HG03469 (cell line): ENCODE measurements around the gene CARD6.
A peak's percentile ranks its signal among the peaks of the same experiment; 100 is the strongest.
"Not testable (repeated sequence)": the region's sequence is repeated elsewhere in the genome, so short reads cannot be mapped to it uniquely, and the experiment has no call there.

Experiments
- ATAC-seq: cut with Tn5 transposase; IDR thresholded peaks from one replicate; pipeline ENCODE4 v1.9.1; 2021; ENCODE audit warnings: mild to moderate bottlenecking, moderate library complexity, moderate number of reproducible peaks; ENCODE audit not compliant: unreplicated experiment

Gene CARD6

DNA sequence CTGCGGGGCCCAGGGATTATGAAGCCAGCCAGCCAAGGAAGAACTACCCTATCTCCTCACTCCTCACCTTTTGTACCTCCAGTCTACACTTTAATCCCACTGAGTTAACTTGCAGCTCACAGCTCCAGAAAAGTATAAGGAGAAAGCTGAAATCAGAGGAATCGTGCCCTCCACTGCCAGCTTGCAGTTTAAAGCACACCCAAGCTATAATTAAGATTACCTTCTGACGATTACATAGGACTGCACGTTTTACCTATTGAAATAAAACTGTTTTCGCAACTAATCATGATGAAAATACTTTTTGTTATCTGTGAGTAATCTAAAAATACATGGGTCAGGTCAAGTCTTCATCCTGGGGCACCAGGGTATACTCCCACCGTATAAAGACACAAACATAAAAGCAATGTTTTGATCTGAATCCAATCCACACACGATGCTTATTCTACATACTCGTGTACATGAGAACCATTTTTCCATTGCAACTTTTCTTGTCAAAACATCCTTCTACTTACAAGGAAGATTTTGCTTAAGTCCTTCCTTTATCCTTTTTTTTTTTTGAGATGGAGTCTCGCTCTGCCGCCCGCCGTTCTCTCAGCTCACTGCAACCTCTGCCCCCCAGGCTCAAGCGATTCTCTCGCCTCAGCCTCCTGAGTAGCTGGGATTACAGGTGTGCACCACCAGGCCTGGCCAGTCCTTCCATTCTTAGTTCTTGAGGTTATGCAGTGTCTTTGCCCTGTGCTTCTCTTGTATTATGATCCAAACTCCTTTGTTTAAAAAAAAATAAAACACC, 13.8 kb upstream of the CARD6 start:
- ATAC-seq: no peak

DNA sequence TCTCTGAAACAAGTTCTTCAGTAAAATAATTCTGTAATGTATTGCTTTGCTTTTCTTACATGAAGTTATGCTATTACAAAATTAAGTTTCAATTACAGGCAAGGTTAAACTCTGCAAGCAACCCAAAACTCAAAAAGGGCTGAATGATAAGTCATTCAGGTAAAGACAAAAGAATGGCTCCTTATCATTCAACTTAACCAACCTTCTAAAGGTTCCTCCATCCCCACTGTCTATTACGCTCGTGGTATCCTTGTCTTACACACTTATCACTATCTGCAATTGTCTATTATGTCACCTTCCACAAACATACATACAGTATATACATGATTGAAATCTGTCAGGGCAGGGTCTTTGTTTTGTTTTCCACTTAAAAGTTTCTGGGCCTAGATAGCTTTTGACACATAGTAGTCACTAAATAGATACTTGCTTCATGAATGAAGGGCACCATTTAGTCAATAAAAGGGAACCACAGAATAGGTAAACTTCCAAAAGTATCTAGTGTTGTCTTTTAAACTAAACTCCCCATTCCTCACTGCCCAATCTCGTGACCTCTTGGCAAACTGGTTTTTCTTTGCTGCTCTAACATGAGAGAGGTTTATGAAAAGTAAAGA, 13.0 kb upstream of the CARD6 start:
- no peak for ATAC-seq

DNA sequence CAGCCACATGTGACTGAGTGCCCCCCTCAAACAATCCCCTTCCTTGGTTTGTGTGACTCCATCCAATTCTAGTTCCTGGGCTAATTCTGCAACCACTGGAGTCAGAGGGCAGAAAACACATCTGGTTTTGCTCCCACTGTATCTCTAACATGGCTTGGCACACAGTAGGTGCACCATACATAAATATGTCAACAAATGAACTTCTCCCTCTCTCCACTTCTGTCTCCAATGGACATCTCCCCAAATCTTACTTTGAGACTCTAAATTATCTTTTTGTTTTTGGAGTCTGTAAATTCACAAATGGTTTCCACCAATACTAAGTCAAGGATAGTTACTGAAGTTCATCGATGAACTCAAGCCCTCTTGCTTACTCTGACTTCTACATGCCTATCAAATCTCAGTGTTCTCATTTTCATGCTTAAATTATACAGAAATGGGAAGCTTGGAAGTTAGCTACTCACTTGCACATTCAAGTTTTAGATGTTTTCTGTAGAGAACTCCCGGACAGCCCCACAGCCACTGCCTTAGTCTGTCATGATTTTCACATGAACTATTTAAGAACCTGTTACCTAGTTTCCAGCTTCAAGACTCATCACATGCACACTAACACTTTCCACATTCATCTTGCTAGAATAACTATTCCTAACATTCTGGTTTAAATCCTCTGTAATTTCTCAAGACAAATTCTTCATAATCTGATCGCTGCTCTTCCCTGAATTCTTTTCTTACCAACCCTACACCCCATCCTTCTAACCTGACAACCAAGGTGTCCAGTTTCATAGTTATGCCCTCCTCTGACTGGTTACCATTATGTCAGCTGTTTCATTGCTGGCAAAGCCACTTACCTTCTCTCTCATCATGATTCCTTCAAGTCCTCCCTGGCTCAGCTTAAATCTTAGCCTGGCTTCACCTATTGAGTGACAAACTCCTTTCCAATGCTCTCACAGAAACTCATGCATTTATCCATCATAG, 12.2 kb upstream of the CARD6 start:
- ATAC-seq: no peak

DNA sequence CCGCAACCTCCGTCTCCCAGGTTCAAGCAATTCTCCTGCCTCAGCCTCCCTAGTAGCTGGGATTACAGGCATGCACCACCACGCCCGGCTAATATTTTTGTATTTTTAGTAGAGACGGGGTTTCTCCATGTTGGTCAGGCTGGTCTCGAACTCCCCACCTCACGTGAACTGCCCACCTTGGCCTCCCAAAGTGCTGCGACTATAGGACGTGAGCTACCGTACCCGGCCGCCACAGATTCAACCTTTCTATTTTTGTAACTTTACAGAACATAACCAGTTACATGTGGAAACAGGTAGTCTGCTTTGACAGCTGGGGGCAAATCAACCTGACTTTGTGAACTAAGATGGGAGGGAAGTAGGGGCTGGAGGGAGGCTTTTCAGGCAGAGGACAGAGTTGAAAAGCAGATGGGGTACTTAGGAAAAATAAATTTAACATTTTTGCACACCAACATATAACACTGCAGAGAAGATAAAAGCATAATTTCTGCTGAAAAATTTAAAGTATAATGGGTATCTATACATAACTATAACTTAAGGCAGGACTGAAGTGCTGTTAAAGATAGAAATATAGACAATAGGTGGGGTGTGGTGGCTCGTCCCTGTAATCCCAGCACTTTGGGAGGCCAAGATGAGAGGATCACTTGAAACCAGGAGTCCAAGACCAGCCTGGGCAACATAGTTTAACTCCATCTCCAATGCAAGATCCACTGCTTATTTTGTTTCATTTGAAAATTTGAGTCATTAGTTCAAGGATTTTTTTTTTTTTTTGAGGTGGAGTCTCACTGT, 11.2 kb upstream of the CARD6 start:
- no peak for ATAC-seq

DNA sequence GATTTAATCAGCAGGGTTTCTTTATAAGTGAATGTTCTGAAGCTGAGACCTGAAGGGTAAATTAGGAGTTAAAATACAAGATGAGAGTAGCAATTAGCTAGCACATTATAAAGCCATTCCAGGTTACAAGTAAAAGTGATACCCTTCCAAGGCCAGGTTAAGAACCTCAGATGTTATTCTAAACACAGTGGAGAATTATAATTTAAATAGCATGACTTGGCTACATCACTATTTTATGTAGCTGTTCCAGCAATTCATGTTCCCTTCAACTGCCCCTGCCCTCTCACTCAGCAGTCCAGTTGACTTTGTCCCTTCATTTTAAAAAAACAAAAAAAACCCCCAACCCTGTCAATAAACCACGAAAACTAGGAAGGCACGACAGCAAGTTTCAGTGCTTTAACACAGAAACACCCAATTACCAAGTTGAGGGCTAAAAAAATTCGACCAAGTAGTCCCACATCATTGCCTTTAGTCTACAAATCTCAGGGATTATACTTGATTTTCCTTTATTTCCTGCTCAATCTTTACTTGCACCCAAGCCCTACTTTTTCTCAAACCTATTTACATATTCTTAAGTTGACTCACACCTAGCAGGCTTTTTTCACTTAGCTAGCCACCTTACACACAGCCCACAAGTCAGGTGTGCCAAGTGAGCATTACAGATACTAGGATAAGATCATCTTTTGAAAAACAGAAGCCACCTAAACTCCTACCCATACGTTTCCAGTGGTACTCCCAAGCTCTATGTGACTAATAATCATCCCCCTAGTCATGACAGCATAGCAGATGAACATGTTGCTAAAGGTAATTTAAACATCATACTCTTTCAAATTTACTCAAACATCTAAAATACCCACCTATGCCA, 9.6 kb upstream of the CARD6 start:
- no peak for ATAC-seq

DNA sequence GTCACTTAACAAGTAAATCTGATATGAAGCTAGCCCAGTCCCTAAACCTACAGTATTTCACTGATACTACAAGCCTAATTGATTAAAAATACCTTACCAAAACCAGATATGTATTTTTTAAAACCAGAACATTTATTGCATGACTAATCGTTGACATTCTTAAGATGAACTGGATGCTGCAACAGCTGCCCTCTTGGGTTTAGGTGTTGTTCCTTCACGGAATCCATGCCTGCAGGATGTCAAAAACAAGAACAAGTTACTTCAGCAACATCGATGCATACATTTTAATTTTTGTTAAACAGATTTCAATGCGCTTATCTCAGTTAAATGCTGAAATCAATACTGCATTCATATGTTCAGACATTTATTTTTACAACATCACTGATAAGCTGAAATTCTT, 8.8 kb upstream of the CARD6 start:
- no peak for ATAC-seq

DNA sequence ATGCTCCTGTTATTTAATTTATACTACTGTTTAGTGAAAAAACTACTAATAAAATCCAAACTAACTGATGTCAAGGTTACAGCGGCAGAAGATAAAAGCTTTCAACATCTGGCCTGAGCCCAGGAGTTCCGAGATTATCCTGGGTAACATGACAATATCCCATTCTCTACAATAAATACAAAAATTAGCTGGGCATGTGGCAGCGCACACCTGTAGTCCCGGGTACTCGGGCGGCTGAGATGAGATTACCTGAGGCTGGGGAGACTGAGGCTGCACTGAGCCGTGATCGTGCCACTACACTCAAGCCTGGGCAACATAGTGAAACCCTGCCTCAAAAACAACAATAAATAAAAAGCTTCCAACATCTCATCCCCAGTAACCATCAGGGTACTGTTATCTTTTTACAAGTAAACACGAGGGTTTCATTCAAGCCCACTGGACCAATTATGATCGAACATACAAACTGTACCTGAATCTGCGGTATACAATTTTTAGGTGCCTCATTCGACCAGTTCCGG, 7.4 kb upstream of the CARD6 start:
- ATAC-seq: no peak

DNA sequence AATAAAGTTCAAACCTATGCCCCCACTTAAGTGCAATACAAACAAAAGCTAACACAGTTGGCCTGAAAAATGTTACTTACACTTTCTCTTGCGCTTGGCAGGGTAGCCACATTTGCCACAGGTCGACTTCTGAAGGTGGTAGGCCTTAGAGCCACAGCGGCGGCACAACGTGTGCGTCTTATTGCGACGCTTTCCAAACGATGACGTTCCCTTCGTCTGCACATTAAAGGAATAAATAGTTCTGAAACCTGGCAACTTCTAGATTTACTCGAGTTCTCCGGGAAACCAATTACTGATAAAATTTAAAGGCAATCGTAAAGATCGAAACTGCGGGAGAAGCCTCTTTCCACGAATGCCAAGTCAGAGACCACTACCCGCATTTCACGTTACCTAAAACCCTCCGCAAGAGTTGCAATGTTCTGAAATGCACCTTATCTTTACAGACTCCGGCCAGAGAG, 6.7 kb upstream of the CARD6 start:
- ATAC-seq: no peak

DNA sequence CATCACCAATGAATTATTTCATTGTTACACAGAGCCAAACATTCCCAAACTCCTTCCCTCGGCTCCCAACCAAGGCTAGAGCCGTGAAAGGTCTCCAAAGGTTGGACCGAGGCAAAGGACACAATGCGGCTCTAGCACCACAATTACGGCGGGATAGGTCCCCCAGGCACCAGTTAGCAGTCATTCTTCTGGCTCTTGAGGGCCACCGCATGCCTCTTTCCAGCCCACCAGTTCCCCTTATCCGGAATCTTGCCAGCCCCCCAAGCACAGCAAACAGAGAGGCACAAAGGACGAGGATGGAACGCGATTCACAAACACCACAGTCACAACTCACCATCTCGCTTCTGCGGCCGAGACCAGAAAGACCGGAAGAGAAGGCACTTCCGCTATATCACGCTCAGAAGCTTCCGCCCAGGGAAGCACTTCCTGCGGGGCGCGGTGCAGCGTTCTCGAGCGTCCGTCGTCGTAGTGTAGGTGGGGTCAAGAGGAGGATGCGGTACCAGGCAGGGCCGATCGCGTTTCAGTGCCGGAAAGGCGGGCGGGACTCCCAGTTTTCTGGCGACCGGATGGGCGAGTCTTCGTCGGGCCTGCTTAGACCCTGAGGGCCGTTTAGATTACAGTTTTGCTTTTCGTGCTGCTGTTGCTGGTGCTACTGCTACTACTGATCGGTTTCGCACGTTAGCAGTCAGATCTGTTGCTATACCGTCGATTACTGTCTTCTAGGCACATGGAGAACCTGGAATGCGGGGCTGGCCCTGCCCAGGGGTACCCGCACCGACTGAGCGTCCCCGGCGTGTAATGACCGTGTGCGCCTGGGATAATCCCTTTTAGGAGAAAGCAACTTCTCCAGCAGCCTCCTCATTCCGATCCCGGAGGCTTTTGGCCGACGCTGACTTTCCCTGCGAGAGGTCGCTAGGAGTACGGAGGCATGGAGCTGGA, 6.0 kb upstream of the CARD6 start, which contains the start of gene RPL37:
TSS of gene RPL37 (minus strand) at position 374 of the 939 bp plus-strand sequence. CDS start at position 337, 37 bp downstream.
- peak; percentile 97 for ATAC-seq

DNA sequence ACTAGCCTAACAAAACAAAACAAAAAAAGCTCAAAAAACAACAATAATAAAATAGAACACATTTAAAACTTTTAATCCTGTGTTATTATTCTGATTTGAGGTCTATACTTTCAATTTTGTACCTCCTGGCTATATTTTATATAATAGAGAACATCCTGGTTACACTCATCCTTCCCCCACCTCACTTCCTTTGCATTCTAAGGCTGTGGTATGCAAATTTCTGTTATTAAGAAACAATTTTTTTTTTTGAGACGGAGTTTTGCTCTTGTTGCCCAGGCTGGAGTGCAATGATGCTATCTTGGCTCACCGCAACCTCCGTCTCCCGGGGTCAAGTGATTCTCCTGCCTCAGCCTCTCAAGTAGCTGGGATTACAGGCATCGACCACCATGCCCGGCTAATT, 3.1 kb upstream of the CARD6 start:
- ATAC-seq: no peak

DNA sequence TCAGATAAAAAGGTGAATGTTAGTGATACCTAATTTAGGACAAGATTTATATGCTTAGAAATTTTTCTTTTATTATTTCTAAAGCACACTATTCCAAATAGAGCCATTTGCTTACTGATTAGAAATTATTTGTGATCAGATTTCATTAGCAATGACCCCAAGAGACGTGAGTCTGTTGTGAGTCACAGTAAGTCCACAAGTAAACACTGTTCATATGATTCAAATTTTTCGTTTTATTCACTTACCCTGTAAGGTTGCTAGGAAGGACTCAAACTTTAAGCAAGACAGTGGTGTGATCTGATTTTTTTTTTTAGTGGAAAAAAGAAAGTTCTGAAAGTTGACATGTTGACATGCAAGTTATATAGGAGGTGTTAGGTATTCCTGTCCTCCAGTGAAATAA, 1.2 kb downstream of the CARD6 start:
- ATAC-seq: no peak

DNA sequence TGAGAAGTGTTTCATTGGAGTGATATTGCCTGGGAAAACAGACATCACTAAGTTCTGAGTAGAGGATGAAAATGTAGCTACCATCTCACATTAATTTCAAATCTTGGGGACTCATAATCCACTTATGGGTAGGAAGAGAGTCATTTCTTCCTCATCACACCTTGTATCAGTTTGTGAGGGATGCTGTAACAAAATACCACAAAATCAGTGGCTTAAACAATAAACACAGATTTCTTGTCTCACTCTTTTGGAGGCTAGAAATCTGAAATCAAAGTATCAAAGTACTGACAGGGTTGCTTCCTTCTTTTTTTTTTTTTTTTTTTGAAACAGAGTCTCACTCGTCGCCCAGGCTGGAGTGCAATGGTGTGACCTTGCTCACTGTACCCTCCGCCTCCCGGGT, 3.4 kb downstream of the CARD6 start:
- no peak for ATAC-seq

DNA sequence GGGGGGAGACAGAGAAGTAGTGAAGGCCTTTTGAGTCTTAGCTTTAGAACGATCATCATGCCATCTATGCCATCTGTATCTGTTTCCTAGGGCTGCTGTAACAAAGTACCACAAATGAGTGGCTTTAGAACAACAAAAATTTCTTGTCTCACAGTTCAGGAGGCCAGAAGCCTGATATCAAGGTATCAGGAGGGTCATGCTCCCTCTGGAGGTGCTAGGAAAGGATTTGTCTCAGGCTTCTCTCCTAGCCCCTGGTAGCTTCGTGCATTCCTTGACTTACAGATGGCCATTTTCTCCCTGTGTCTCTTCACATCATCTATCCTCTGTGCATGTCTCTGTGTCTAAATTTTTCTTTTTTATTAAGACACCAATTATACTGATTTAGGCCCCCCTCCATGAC, 5.2 kb downstream of the CARD6 start:
- ATAC-seq: no peak

DNA sequence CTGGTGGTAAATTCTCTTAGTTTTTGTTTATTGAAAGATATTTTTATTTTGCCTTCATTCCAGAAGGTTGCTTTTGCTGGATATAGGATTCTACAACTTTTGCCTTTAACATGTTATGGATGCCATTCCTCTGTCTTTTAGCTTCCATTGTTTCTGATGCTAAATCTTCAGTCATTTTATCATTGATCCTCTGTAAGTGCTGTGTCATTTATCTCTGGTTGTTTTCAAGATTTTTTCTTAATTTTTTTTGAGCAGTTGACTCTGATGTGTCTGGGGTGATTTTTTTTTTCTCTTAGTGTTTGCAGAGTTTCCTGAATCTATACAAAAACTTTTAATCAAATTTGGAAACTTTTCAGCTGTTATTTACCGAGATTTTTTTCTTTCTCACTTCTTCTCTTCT, 6.4 kb downstream of the CARD6 start:
- no peak for ATAC-seq

DNA sequence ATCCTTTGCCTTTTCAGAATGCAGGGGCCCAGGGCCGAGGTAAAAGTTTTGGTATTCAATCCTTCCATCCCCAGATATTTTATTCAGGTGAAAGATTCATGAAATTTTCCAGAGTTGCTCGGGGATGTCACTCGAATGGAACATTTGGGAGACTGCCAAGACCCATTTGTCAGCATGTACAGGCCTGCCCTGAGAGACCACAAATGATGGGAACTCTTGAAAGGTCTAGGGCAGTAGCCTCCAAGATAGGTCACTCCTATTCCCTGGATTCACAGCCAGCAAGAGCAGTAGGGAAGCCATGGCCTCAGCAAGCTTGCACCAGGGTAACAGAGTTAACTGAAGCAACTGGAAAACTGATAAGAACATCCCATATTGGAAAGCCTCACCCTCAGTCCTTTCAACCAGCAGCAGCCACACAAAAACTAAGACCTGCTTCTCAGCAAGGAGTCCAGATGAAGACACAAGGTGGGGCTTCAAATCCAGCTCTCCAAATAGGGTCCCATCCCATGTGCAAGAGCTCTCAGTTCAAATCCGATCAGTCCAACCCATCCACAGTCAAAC, 12.5 kb downstream of the CARD6 start:
- no peak for ATAC-seq

DNA sequence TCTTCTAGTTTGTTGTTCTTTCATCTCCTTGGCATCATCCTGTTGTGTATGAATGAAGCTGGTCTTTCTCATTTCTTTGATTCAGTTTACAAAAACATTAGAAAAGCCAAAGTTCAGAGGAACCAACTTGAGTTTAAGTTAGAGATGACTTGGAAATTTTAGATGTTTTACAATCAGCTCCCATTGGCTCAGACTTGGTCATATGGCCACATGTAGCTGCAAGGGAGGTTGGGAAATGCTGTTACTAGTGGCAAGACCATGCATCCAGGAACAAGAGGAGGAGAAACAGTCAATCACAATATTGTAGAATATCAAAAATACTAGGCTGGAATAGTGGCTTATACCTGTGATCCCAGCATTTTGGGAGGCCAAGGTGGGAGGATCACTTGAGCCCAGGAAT, 19.5 kb downstream of the CARD6 start:
- no peak for ATAC-seq

DNA sequence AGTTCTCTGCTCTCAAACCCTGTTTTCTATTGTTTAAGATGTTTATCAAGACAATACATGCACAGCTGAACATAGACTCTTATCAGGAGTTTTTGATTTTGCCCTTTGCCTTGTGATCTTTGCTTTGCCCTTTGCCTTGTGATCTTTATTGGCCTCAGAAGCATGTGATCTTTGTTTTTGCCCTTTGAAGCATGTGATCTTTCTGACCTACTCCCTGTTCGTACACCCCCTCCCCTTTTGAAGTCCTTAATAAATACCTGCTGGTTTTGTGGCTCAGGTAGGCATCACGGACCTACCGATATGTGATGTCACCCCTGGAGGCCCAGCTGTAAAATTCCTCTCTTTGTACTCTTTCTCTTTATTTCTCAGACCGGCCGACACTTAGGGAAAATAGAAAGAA, 23.8 kb downstream of the CARD6 start:
- ATAC-seq: not testable (repeated sequence)

DNA sequence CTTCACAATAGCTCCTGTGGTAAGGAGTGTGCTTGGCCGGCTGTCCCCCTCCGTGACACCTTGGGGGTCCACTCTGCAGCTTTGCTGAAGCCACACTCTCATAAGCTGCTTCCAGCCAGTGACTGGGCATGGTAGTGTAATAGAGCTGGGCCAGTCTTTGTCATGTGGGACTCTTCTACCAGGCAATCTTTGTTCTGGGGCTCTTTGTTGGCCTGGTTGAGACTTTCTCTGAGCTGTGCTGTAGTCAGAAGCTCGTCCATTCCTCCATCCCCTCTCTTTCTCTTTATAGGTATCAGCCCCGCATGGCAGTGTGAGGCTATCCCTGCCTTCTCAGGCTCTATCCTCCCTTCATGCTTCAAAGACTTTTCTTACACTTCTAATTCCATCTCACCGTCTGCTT, 25.7 kb downstream of the CARD6 start:
- no peak for ATAC-seq
